Sigmoid colon (tissue), 7 donors: ENCODE data around the gene GPC6. TPM values are rescaled to one million over a fixed set of nuclear protein-coding genes. Genes with fewer than 3 reads are reported as not detected.

ENCODE experiments used
- DNase-seq: peaks from one replicate; pipeline ENCODE4 v3.0.0-alpha.2; 2019
- H3K27ac ChIP-seq, 4 donors: fragments of 200-600 bp; sonication (generic); one replicate each; pipeline ENCODE4 v1.5.1; 2016 to 2019; ENCODE audit warnings: mild to moderate bottlenecking in 1 of 4
- H3K27me3 ChIP-seq, 3 donors: fragments of 200-600 bp; sonication (generic); one replicate each; pipeline ENCODE4 v1.5.1; 2019; ENCODE audit warnings: mild to moderate bottlenecking in 1 of 3
- H3K36me3 ChIP-seq, 4 donors: fragments of 200-600 bp; sonication (generic); one replicate each; pipeline ENCODE4 v1.5.1; 2016 to 2019
- H3K4me1 ChIP-seq, 4 donors: fragments of 200-600 bp; sonication (generic); one replicate each; pipeline ENCODE4 v1.5.1; 2017 to 2019
- H3K4me3 ChIP-seq, 4 donors: fragments of 200-600 bp; sonication (generic); one replicate each; pipeline ENCODE4 v1.5.1; 2017 to 2019; ENCODE audit warnings: mild to moderate bottlenecking in 2 of 4, moderate library complexity in 1 of 4
- H3K9me3 ChIP-seq, 4 donors: fragments of 200-600 bp in 3 of 4; sonication (generic) in 3 of 4; one replicate each; pipeline versions ENCODE4 v1.5.1 to v1.6.1; 2013 to 2019
- CTCF ChIP-seq, 4 experiments: fragments of 450-650 bp in 3 of 4; fragments of 200-600 bp in 1 of 4; IDR thresholded peaks; one replicate each; pipeline ENCODE4 v1.5.1; 2016 to 2019; ENCODE audit warnings: antibody characterized with exemption in 4 of 4, mild to moderate bottlenecking in 3 of 4, moderate library complexity in 2 of 4
- EP300 ChIP-seq, 4 donors: sonication (generic); formaldehyde crosslinking; IDR thresholded peaks; one replicate each; pipeline ENCODE4 v1.6.1; 2017; ENCODE audit warnings: antibody characterized with exemption in 4 of 4
- POLR2A ChIP-seq, 2 donors: fragments of 450-650 bp; IDR thresholded peaks; one replicate each; pipeline ENCODE4 v1.6.1; 2016; ENCODE audit warnings: antibody characterized with exemption in 2 of 2, mild to moderate bottlenecking in 2 of 2, moderate library complexity in 2 of 2
- POLR2AphosphoS5 ChIP-seq, 4 donors: sonication (generic); formaldehyde crosslinking; IDR thresholded peaks; one replicate each; pipeline ENCODE4 v1.6.1; 2017; ENCODE audit warnings: antibody characterized with exemption in 4 of 4
- WGBS, 2 donors: extraction: QIAGEN DNeasy Blood & Tissue Kit; methylation state at CpG; one replicate each; pipeline ENCODE4 v1.1.7; 2013; 5-methylcytosine and 5-hydroxymethylcytosine counted together
- intact Hi-C: fragments of 100-400 bp; cut with DNase I; formaldehyde crosslinking; loops from one replicate; pipeline ENCODE4 v1.15.1; 2023
- polyA plus RNA-seq, 3 donors: library from polyadenylated mRNA; stranded (reverse); fragments of 200-250 nt; gene quantifications; one replicate each; pipeline ENCODE4 v1.2.3, GENCODE V29; 2013
- total RNA-seq, 4 donors: library from RNA; depleted of rRNA; stranded (reverse); fragments of >200 nt; gene quantifications; one replicate each; pipeline ENCODE4 v1.1.0, GENCODE V29; 2016
- donor health status: healthy with polysubstance abuse.
- donor health status: Bipolar disorder and iron deficiency.
- donor health status: healthy.

Gene GPC6
- total and polyA plus RNA-seq, 7 donors, result 0.23 to 27.5 (median 14.4) TPM

GRCh38 chr13:93867481-93867880 is 640.9 kb downstream of the GPC6 start:
- H3K4me3 ChIP-seq, result no peak overlapping the region
- WGBS, 2 donors, result 86 to 87% methylated on average over 3 of the region's 3 CpGs
- intact Hi-C loops, result no loop called here
- DNase-seq, result no peak
- no peaks in the 10 kb centered on the region for H3K4me1 ChIP-seq
- no peaks in the 10 kb centered on the region for H3K9me3 ChIP-seq
- no peak for TF ChIP-seq EP300 (IDR thresholded peaks at IDR 0.05)
- TF ChIP-seq POLR2AphosphoS5 (IDR thresholded peaks at IDR 0.05), result no peak
- TF ChIP-seq CTCF (IDR thresholded peaks at IDR 0.05), result no peak
- no peaks in the 10 kb centered on the region for H3K27me3 ChIP-seq
- H3K36me3 ChIP-seq, result no peaks in the 10 kb centered on the region
- no peak overlapping the region for H3K27ac ChIP-seq

- TF ChIP-seq EP300 (IDR thresholded peaks at IDR 0.05), result no peak
- H3K4me3 ChIP-seq, result no peak overlapping the region
- no peaks in the 10 kb centered on the region for H3K27me3 ChIP-seq
- DNase-seq, result no peak
- H3K4me1 ChIP-seq, result no peaks in the 10 kb centered on the region
- H3K36me3 ChIP-seq, result no peaks in the 10 kb centered on the region
- H3K27ac ChIP-seq, result no peak overlapping the region
- intact Hi-C loops, result no loop called here
- WGBS, 2 donors, result 54 to 70% methylated on average over 2 of the region's 2 CpGs
- H3K9me3 ChIP-seq, result no peaks in the 10 kb centered on the region
Measured at GRCh38 chr13:93872376-93872775, 645.8 kb downstream of the GPC6 start.

- no peak overlapping the region for H3K4me3 ChIP-seq
- TF ChIP-seq POLR2AphosphoS5 (IDR thresholded peaks at IDR 0.05) (no peak), CTCF (IDR thresholded peaks at IDR 0.05) (no peak), EP300 (IDR thresholded peaks at IDR 0.05) (no peak), POLR2A (IDR thresholded peaks at IDR 0.05) (no peak)
- WGBS, 2 donors, result 47 to 72% methylated on average over 2 of the region's 2 CpGs
- H3K27ac ChIP-seq, result no peak overlapping the region
- no peaks in the 10 kb centered on the region for H3K4me1 ChIP-seq
- intact Hi-C loops, result no loop called here
- no peaks in the 10 kb centered on the region for H3K36me3 ChIP-seq
- DNase-seq, result no peak
- no peaks in the 10 kb centered on the region for H3K27me3 ChIP-seq
- no peaks in the 10 kb centered on the region for H3K9me3 ChIP-seq
Measured at GRCh38 chr13:93872786-93873347, 646.3 kb downstream of the GPC6 start.

GRCh38 chr13:93875547-93875946 is 648.9 kb downstream of the GPC6 start:
- WGBS, 2 donors, result 95 to 97% methylated on average over 1 of the region's 1 CpG
- intact Hi-C loops, result no loop called here

GRCh38 chr13:93876236-93876635 is 649.6 kb downstream of the GPC6 start:
- DNase-seq, result no peak

More at GRCh38 chr13:93875547-93875946, 648.9 kb downstream of the GPC6 start:
- H3K4me1 ChIP-seq, result no peaks in the 10 kb centered on the region
- H3K27ac ChIP-seq, result no peak overlapping the region
- no peak for DNase-seq
- H3K36me3 ChIP-seq, result no peaks in the 10 kb centered on the region
- no peaks in the 10 kb centered on the region for H3K27me3 ChIP-seq
- H3K9me3 ChIP-seq, result peaks cover 0 to 3% (median 0%) of the 10 kb centered on the region in 4 donors
- TF ChIP-seq POLR2AphosphoS5 (IDR thresholded peaks at IDR 0.05), result no peak
- TF ChIP-seq CTCF (IDR thresholded peaks at IDR 0.05), result no peak
- no peak for TF ChIP-seq POLR2A (IDR thresholded peaks at IDR 0.05)
- TF ChIP-seq EP300 (IDR thresholded peaks at IDR 0.05), result no peak
- H3K4me3 ChIP-seq, result no peak overlapping the region

More at GRCh38 chr13:93876236-93876635, 649.6 kb downstream of the GPC6 start:
- 77 to 90% methylated on average over 3 of the region's 3 CpGs for WGBS, 2 donors
- intact Hi-C loops, result no loop called here
- Histone ChIP-seq H3K4me3 (no peak overlapping the region), H3K27me3 (no peaks in the 10 kb centered on the region), H3K27ac (no peak overlapping the region), H3K9me3 (peaks cover 0 to 3% (median 0%) of the 10 kb centered on the region in 4 donors), H3K36me3 (no peaks in the 10 kb centered on the region), H3K4me1 (no peaks in the 10 kb centered on the region)
- TF ChIP-seq EP300 (IDR thresholded peaks at IDR 0.05) (no peak), POLR2AphosphoS5 (IDR thresholded peaks at IDR 0.05) (no peak), CTCF (IDR thresholded peaks at IDR 0.05) (no peak), POLR2A (IDR thresholded peaks at IDR 0.05) (no peak)
